ENCODE data around the gene PSMD12. TPM values are rescaled to one million over a fixed set of nuclear protein-coding genes. Genes with fewer than 3 reads are reported as not detected.

Gene PSMD12
- total RNA-seq, 1 donor = 32.4 TPM

- no peak for DNase-seq (ENCODE audit: low read depth)
- no peak overlapping the region for H3K4me3 ChIP-seq (ENCODE audit: low read depth, low read length)
- no peak for TF ChIP-seq CTCF (IDR thresholded peaks at IDR 0.05; ENCODE audit: insufficient read depth, low read depth, low read length)
Observed at GRCh38 chr17:67290711-67291291, 75.6 kb downstream of the PSMD12 start.

GRCh38 chr17:67290244-67290643 lies 76.1 kb downstream of the PSMD12 start:
- no peak for TF ChIP-seq CTCF (IDR thresholded peaks at IDR 0.05; ENCODE audit: insufficient read depth, low read depth, low read length)
- no peak overlapping the region for H3K4me3 ChIP-seq (ENCODE audit: low read depth, low read length)
- DNase-seq (ENCODE audit: low read depth) = no peak

GRCh38 chr17:67289181-67289876 lies 77.0 kb downstream of the PSMD12 start:
- no peak for TF ChIP-seq CTCF (IDR thresholded peaks at IDR 0.05; ENCODE audit: insufficient read depth, low read depth, low read length)
- peak; percentile 44 for DNase-seq (ENCODE audit: low read depth)
- H3K4me3 ChIP-seq (ENCODE audit: low read depth, low read length) = no peak overlapping the region

Small RNAs within 50 kb of the gene (small RNA-seq; reads per million reads assigned to genes)
- not detected for gene RF00019

Other genes with a start within 250 kb of the PSMD12 start
- 53.1 and 89.8 TPM in 2 replicates for gene HELZ, start 121.4 kb downstream of the PSMD12 start, total RNA-seq
- gene PITPNC1, start 10.7 kb upstream of the PSMD12 start, total RNA-seq = 3.9 and 4.3 TPM in 2 replicates